Activated T-helper 17 cell treated with anti-CD3 and anti-CD28 coated beads, Interleukin-2, amount 50 U/mL, for 72 hours (primary cell): ENCODE measurements around the gene CFD. TPM values are rescaled to one million over a fixed set of nuclear protein-coding genes. Genes with fewer than 3 reads are reported as not detected.
A peak's percentile ranks its signal among the peaks of the same experiment; 100 is the strongest.
"Not testable (repeated sequence)": the region's sequence is repeated elsewhere in the genome, so short reads cannot be mapped to it uniquely, and the experiment has no call there.

Experiments
- ATAC-seq: fragments of 150-1000 bp; cut with Tn5 transposase; replicated peaks from 2 replicates; pipeline ENCODE4 v1.10.0; 2021; ENCODE audit warnings: mild to moderate bottlenecking, moderate library complexity
- H3K27ac Mint-ChIP-seq: one replicate; pipeline ENCODE4 v1.8.0; 2022; ENCODE audit warnings: mixed read lengths
- H3K27me3 Mint-ChIP-seq: one replicate; pipeline ENCODE4 v1.8.0; 2022; ENCODE audit warnings: mixed read lengths
- H3K36me3 Mint-ChIP-seq: one replicate; pipeline ENCODE4 v1.8.0; 2022; ENCODE audit warnings: low read depth, mild to moderate bottlenecking, mixed read lengths
- H3K4me1 Mint-ChIP-seq: one replicate; pipeline ENCODE4 v1.8.0; 2022; ENCODE audit warnings: mixed read lengths
- H3K4me3 Mint-ChIP-seq: one replicate; pipeline ENCODE4 v1.8.0; 2022; ENCODE audit warnings: mild to moderate bottlenecking, mixed read lengths
- H3K9me3 Mint-ChIP-seq: one replicate; pipeline ENCODE4 v1.8.0; 2022; ENCODE audit warnings: mixed read lengths
- total RNA-seq, 2 donors: library from RNA; stranded (reverse); gene quantifications; one replicate each; pipeline ENCODE4 v1.2.3, GENCODE V29; 2022

Gene CFD
- total RNA-seq, 2 donors from 2014 or later: 0.40 to 0.89 TPM

GRCh38 chr19:869245-870177 is 10.0 kb downstream of the CFD start:
- no peak overlapping the region for H3K27ac Mint-ChIP-seq
- no peak overlapping the region for H3K4me3 Mint-ChIP-seq
- peaks cover 4% of the 10 kb centered on the region for H3K4me1 Mint-ChIP-seq
- no peak for ATAC-seq
- H3K27me3 Mint-ChIP-seq: no peaks in the 10 kb centered on the region
- H3K36me3 Mint-ChIP-seq: peaks cover 29% of the 10 kb centered on the region
- H3K9me3 Mint-ChIP-seq: no peaks in the 10 kb centered on the region

GRCh38 chr19:870314-870713 is 10.8 kb downstream of the CFD start:
- peaks cover 29% of the 10 kb centered on the region for H3K36me3 Mint-ChIP-seq
- H3K9me3 Mint-ChIP-seq: no peaks in the 10 kb centered on the region
- no peak for ATAC-seq
- no peaks in the 10 kb centered on the region for H3K27me3 Mint-ChIP-seq
- H3K4me3 Mint-ChIP-seq: no peak overlapping the region
- no peak overlapping the region for H3K27ac Mint-ChIP-seq
- H3K4me1 Mint-ChIP-seq: peaks cover 4% of the 10 kb centered on the region

GRCh38 chr19:870963-871401 is 11.5 kb downstream of the CFD start:
- ATAC-seq: no peak
- H3K9me3 Mint-ChIP-seq: no peaks in the 10 kb centered on the region
- no peak overlapping the region for H3K4me3 Mint-ChIP-seq
- peaks cover 35% of the 10 kb centered on the region for H3K36me3 Mint-ChIP-seq
- H3K27me3 Mint-ChIP-seq: no peaks in the 10 kb centered on the region
- H3K4me1 Mint-ChIP-seq: peaks cover 4% of the 10 kb centered on the region
- H3K27ac Mint-ChIP-seq: no peak overlapping the region

- Mint-ChIP-seq H3K9me3 (no peaks in the 10 kb centered on the region), H3K4me3 (peak overlapping the region; percentile 64), H3K27me3 (no peaks in the 10 kb centered on the region), H3K27ac (peak overlapping the region; percentile 66), H3K4me1 (peaks cover 4% of the 10 kb centered on the region), H3K36me3 (peaks cover 35% of the 10 kb centered on the region)
- no peak for ATAC-seq
Measured at GRCh38 chr19:871446-872265, 12.2 kb downstream of the CFD start.

GRCh38 chr19:872266-872951 is 12.9 kb downstream of the CFD start:
- H3K4me3 Mint-ChIP-seq: peak overlapping the region; percentile 64
- no peaks in the 10 kb centered on the region for H3K9me3 Mint-ChIP-seq

GRCh38 chr19:873084-873483 is 13.6 kb downstream of the CFD start:
- peak; percentile 78 for ATAC-seq
- Mint-ChIP-seq H3K4me3 (peak overlapping the region; percentile 64), H3K27ac (peak overlapping the region; percentile 66), H3K4me1 (no peaks in the 10 kb centered on the region), H3K9me3 (no peaks in the 10 kb centered on the region), H3K27me3 (no peaks in the 10 kb centered on the region), H3K36me3 (peaks cover 27% of the 10 kb centered on the region)

More at GRCh38 chr19:872266-872951, 12.9 kb downstream of the CFD start:
- peak overlapping the region; percentile 66 for H3K27ac Mint-ChIP-seq
- peaks cover 32% of the 10 kb centered on the region for H3K36me3 Mint-ChIP-seq
- peak; percentile 90 for ATAC-seq
- H3K4me1 Mint-ChIP-seq: peaks cover 3% of the 10 kb centered on the region
- no peaks in the 10 kb centered on the region for H3K27me3 Mint-ChIP-seq

GRCh38 chr19:873561-874041 is 14.1 kb downstream of the CFD start:
- H3K9me3 Mint-ChIP-seq: no peaks in the 10 kb centered on the region
- no peaks in the 10 kb centered on the region for H3K4me1 Mint-ChIP-seq
- no peak overlapping the region for H3K27ac Mint-ChIP-seq
- H3K36me3 Mint-ChIP-seq: peaks cover 25% of the 10 kb centered on the region
- no peak for ATAC-seq
- peak overlapping the region; percentile 64 for H3K4me3 Mint-ChIP-seq
- no peaks in the 10 kb centered on the region for H3K27me3 Mint-ChIP-seq

GRCh38 chr19:875265-875879 is 15.9 kb downstream of the CFD start:
- ATAC-seq: no peak
- H3K4me3 Mint-ChIP-seq: no peak overlapping the region
- H3K27ac Mint-ChIP-seq: no peak overlapping the region
- no peaks in the 10 kb centered on the region for H3K9me3 Mint-ChIP-seq
- peaks cover 12% of the 10 kb centered on the region for H3K36me3 Mint-ChIP-seq
- no peaks in the 10 kb centered on the region for H3K27me3 Mint-ChIP-seq
- peaks cover 4% of the 10 kb centered on the region for H3K4me1 Mint-ChIP-seq

- no peak overlapping the region for H3K4me3 Mint-ChIP-seq
- H3K27ac Mint-ChIP-seq: no peak overlapping the region
- H3K36me3 Mint-ChIP-seq: peaks cover 6% of the 10 kb centered on the region
- H3K4me1 Mint-ChIP-seq: peaks cover 4% of the 10 kb centered on the region
- no peaks in the 10 kb centered on the region for H3K9me3 Mint-ChIP-seq
- no peak for ATAC-seq
- H3K27me3 Mint-ChIP-seq: no peaks in the 10 kb centered on the region
Measured at GRCh38 chr19:876089-876488, 16.6 kb downstream of the CFD start.

- Mint-ChIP-seq H3K36me3 (peaks cover 13% of the 10 kb centered on the region), H3K9me3 (no peaks in the 10 kb centered on the region), H3K27ac (no peak overlapping the region), H3K27me3 (no peaks in the 10 kb centered on the region), H3K4me3 (no peak overlapping the region), H3K4me1 (peaks cover 4% of the 10 kb centered on the region)
- no peak for ATAC-seq
Measured at GRCh38 chr19:876780-877314, 17.4 kb downstream of the CFD start.

GRCh38 chr19:877992-878660 is 18.7 kb downstream of the CFD start:
- H3K27me3 Mint-ChIP-seq, H3K4me1 Mint-ChIP-seq, H3K27ac Mint-ChIP-seq, H3K9me3 Mint-ChIP-seq, ATAC-seq, H3K4me3 Mint-ChIP-seq: not testable (repeated sequence)
- peaks cover 20% of the 10 kb centered on the region for H3K36me3 Mint-ChIP-seq

- not testable (repeated sequence) for H3K9me3 Mint-ChIP-seq, H3K27me3 Mint-ChIP-seq, H3K4me1 Mint-ChIP-seq, ATAC-seq, H3K4me3 Mint-ChIP-seq
- Mint-ChIP-seq H3K36me3 (peaks cover 27% of the 10 kb centered on the region), H3K27ac (peak overlapping the region; percentile 69)
Measured at GRCh38 chr19:878751-879561, 19.5 kb downstream of the CFD start.
